ENCODE data around the gene SCN5A.

DNA sequence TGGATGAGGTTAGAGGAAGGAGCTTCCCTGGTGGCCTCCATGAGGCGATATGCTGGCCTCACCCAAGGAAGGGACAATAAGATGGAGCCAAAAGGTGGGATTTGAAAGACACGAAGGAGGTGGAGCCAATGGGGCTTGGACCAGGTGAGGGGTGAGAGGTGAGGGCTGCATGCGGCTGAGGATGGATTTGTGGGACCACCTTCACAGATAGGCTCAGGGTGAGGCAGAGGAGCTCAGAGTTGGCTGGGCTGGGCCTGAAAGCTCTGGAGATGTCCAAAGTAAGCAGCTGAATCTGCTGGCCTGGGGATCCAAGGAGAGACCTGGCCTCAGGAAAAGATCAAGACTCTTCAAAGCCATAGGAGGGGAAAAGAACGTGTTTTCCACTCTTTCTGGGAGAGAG, 103.5 kb downstream of the SCN5A start:
- TF ChIP-seq POLR2A (IDR thresholded peaks at IDR 0.05) = no peak
- TF ChIP-seq, protein P1, sequence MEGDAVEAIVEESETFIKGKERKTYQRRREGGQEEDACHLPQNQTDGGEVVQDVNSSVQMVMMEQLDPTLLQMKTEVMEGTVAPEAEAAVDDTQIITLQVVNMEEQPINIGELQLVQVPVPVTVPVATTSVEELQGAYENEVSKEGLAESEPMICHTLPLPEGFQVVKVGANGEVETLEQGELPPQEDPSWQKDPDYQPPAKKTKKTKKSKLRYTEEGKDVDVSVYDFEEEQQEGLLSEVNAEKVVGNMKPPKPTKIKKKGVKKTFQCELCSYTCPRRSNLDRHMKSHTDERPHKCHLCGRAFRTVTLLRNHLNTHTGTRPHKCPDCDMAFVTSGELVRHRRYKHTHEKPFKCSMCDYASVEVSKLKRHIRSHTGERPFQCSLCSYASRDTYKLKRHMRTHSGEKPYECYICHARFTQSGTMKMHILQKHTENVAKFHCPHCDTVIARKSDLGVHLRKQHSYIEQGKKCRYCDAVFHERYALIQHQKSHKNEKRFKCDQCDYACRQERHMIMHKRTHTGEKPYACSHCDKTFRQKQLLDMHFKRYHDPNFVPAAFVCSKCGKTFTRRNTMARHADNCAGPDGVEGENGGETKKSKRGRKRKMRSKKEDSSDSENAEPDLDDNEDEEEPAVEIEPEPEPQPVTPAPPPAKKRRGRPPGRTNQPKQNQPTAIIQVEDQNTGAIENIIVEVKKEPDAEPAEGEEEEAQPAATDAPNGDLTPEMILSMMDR (IDR thresholded peaks at IDR 0.05) = no peak
